Mesothelial cell of epicardium (in vitro differentiated cells): ENCODE data around the gene CFAP77. TPM values are rescaled to one million over a fixed set of nuclear protein-coding genes. Genes with fewer than 3 reads are reported as not detected.

ENCODE experiments used
- DNase-seq, 2 experiments: peaks; one replicate each; pipeline ENCODE4 v3.0.0; 2021; ENCODE audit warnings: low spot score in 2 of 2; ENCODE audit not compliant: unreplicated experiment in 2 of 2
- H3K27ac Mint-ChIP-seq: 2 replicates; pipeline ENCODE4 v1.8.0; 2021; ENCODE audit warnings: mixed read lengths
- H3K27me3 Mint-ChIP-seq: 2 replicates; pipeline ENCODE4 v1.8.0; 2021; ENCODE audit warnings: low read depth, mixed read lengths
- H3K36me3 Mint-ChIP-seq: 2 replicates; pipeline ENCODE4 v1.8.0; 2021; ENCODE audit warnings: mixed read lengths
- H3K4me1 Mint-ChIP-seq: 2 replicates; pipeline ENCODE4 v1.8.0; 2021; ENCODE audit warnings: mixed read lengths
- H3K4me3 Mint-ChIP-seq: 2 replicates; pipeline ENCODE4 v1.8.0; 2021; ENCODE audit warnings: mild to moderate bottlenecking, moderate library complexity, mixed read lengths
- H3K9me3 Mint-ChIP-seq: 2 replicates; pipeline ENCODE4 v1.8.0; 2021; ENCODE audit warnings: mixed read lengths
- CTCF ChIP-seq: fragments of 200-600 bp; sonication (generic); IDR thresholded peaks from one replicate; pipeline ENCODE4 v1.5.0; 2021; ENCODE audit warnings: antibody characterized with exemption; ENCODE audit not compliant: unreplicated experiment
- total RNA-seq: library from RNA; stranded (reverse); gene quantifications from 3 replicates; pipeline ENCODE4 v1.2.1, GENCODE V29; 2021

The CFAP77 gene
- 0.23 TPM in 1 of 3 replicates, not detected in the others for total RNA-seq

DNA sequence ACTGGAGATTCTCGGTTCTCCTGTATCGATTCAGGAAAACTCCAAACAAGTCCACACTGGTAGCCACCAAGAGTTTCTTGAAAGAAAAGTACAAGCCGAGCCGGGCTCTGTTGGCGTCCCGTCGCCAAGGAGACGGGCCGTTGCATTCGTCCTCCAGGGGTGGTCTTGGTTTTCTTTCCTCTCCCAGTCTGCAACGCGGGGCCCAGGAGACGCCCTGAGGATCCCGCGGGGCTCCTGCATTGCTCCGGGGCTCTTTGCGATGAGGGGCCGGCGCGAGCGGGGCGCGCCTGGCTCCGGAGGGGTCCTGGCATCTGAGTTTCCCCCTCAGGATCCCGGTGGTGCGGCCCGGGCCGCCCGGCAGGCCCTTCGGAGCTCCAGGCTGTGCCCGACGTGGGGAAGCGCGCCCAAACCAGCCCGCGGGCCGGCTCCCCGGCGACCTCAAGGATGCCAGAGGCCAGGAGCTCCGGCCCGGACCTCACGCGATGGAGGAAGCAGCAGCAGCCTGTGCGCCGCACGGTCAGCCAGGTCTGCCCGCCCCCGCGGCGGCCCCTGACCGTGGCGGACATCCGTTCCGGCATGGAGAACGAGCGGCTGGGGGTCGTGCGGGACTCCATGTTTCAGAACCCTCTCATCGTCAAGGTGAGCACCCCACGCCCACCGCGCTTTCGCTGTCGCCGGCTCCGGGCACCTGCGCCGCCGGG, at the start of gene CFAP77:
TSS of gene CFAP77 (plus strand) at position 384 of the 701 bp plus-strand sequence. CDS start at position 445, 61 bp downstream.
- no peak within 1 kb of the TSS for H3K27ac Mint-ChIP-seq

GRCh38 chr9:132364068-132364467, 45.9 kb upstream of the CFAP77 start:
- no peaks in the 10 kb centered on the region for H3K9me3 Mint-ChIP-seq
- H3K27ac Mint-ChIP-seq = no peak overlapping the region
- DNase-seq = no peak
- no peaks in the 10 kb centered on the region for H3K27me3 Mint-ChIP-seq
- peaks cover 6% of the 10 kb centered on the region for H3K4me1 Mint-ChIP-seq
- no peak for TF ChIP-seq CTCF
- H3K4me3 Mint-ChIP-seq = no peak overlapping the region
- H3K36me3 Mint-ChIP-seq = no peaks in the 10 kb centered on the region

More for the DNA sequence above, at the start of gene CFAP77:
- H3K36me3 Mint-ChIP-seq = no peaks in the 10 kb centered on the region
- DNase-seq = peak; percentile 38 to 64
- H3K9me3 Mint-ChIP-seq = no peaks in the 10 kb centered on the region
- H3K4me3 Mint-ChIP-seq = peak within 1 kb of the TSS; percentile 59
- H3K4me1 Mint-ChIP-seq = peaks cover 19% of the 10 kb centered on the region
- TF ChIP-seq CTCF = no peak
- H3K27me3 Mint-ChIP-seq = peaks cover 65% of the 10 kb centered on the region

- no peak for DNase-seq
- no peak overlapping the region for H3K4me3 Mint-ChIP-seq
- no peaks in the 10 kb centered on the region for H3K36me3 Mint-ChIP-seq
- no peaks in the 10 kb centered on the region for H3K9me3 Mint-ChIP-seq
- H3K27me3 Mint-ChIP-seq = no peaks in the 10 kb centered on the region
- H3K4me1 Mint-ChIP-seq = peaks cover 6% of the 10 kb centered on the region
- no peak for TF ChIP-seq CTCF
- H3K27ac Mint-ChIP-seq = no peak overlapping the region
Measured at GRCh38 chr9:132365986-132366385, 44.0 kb upstream of the CFAP77 start.

DNA sequence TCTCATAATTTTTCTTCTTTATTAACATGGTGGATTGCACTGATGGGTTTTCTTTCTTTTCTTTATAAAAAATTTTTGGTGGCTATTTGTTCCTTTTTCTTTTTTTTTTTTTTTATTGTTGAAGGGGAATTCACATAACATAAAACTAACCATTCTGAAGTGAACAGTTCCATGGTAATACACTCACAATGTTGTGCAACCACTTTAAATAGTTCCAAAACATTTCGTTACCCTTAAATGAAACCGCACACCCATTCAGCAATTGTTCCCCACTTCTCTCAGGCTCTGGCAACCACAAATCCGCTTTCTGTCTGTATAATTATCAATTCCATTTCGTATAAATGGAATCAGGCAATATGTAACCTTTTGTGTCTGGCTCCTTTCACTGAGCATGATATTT, 43.5 kb upstream of the CFAP77 start:
- no peaks in the 10 kb centered on the region for H3K9me3 Mint-ChIP-seq
- no peaks in the 10 kb centered on the region for H3K36me3 Mint-ChIP-seq
- no peak overlapping the region for H3K4me3 Mint-ChIP-seq
- H3K27ac Mint-ChIP-seq = no peak overlapping the region
- no peak for TF ChIP-seq CTCF
- H3K4me1 Mint-ChIP-seq = peaks cover 6% of the 10 kb centered on the region
- H3K27me3 Mint-ChIP-seq = no peaks in the 10 kb centered on the region
- DNase-seq = no peak

- Mint-ChIP-seq H3K27ac (peak overlapping the region; percentile 64), H3K4me1 (peaks cover 8% of the 10 kb centered on the region), H3K36me3 (no peaks in the 10 kb centered on the region), H3K4me3 (no peak overlapping the region), H3K9me3 (no peaks in the 10 kb centered on the region), H3K27me3 (no peaks in the 10 kb centered on the region)
- DNase-seq = no peak
- no peak for TF ChIP-seq CTCF
Measured at GRCh38 chr9:132367613-132368313, 42.2 kb upstream of the CFAP77 start.
